ENCODE results near the gene LCN12.

DNA sequence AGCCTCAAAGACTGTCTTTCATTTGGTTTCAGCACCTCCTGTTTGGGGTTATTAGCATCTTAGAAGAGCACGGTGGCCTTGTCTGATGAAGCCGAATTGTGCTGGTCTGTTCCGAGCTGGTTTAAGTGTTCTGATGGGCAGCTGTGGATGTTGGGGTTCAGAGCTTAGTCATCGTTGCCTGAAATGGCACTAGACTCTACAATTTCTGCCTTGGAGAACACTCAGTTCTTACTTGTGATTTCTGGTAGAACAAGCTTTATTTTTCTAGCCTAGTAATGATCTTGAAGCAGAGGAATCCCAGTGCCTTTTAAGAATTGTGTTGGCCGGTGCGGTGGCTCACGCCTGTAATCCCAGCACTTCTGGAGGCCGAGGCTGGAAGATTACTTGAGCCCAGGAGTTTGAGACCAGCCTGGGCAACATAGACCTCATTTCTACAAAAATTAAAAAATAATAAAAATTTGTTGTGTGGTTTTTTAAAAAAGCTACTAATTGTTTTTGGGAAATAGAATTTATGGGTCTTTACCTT lies 15.4 kb upstream of the LCN12 start:
- TF ChIP-seq EZH2phosphoT487 (IDR thresholded peaks at IDR 0.05; ENCODE audit: borderline replicate concordance): no peak
- TF ChIP-seq SRF (IDR thresholded peaks at IDR 0.05; ENCODE audit: low read depth): no peak
- no peak for TF ChIP-seq EZH2 (IDR thresholded peaks at IDR 0.05)
- TF ChIP-seq, protein P1, sequence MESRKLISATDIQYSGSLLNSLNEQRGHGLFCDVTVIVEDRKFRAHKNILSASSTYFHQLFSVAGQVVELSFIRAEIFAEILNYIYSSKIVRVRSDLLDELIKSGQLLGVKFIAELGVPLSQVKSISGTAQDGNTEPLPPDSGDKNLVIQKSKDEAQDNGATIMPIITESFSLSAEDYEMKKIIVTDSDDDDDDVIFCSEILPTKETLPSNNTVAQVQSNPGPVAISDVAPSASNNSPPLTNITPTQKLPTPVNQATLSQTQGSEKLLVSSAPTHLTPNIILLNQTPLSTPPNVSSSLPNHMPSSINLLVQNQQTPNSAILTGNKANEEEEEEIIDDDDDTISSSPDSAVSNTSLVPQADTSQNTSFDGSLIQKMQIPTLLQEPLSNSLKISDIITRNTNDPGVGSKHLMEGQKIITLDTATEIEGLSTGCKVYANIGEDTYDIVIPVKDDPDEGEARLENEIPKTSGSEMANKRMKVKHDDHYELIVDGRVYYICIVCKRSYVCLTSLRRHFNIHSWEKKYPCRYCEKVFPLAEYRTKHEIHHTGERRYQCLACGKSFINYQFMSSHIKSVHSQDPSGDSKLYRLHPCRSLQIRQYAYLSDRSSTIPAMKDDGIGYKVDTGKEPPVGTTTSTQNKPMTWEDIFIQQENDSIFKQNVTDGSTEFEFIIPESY (IDR thresholded peaks at IDR 0.05; ENCODE audit: extremely low read depth, insufficient replicate concordance, low read length): no peak
- no peak for TF ChIP-seq CTCF (IDR thresholded peaks at IDR 0.05 in 2 of 3, conservative IDR thresholded peaks at IDR 0.05 in 1 of 3; ENCODE audit: borderline replicate concordance in 1 of 3, insufficient read depth in 1 of 3, low read depth in 2 of 3, low read length in 2 of 3)
- no peak for TF ChIP-seq CEBPB (IDR thresholded peaks at IDR 0.05; ENCODE audit: low read depth)
- TF ChIP-seq POLR2A (IDR thresholded peaks at IDR 0.05; ENCODE audit: borderline replicate concordance, extremely low read depth, insufficient read depth, insufficient read length): no peak
- TF ChIP-seq POLR2AphosphoS5 (IDR thresholded peaks at IDR 0.05; ENCODE audit: low read depth, low read length): no peak
- TF ChIP-seq, protein P2, sequence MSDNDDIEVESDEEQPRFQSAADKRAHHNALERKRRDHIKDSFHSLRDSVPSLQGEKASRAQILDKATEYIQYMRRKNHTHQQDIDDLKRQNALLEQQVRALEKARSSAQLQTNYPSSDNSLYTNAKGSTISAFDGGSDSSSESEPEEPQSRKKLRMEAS (IDR thresholded peaks at IDR 0.05): no peak
- no peak for TF ChIP-seq YY1 (IDR thresholded peaks at IDR 0.05; ENCODE audit: extremely low read depth, insufficient replicate concordance, low read depth, low read length)
- TF ChIP-seq ATF3 (IDR thresholded peaks at IDR 0.05): no peak
- no peak for TF ChIP-seq TCF7L2 (IDR thresholded peaks at IDR 0.05; ENCODE audit: borderline replicate concordance, extremely low read depth, insufficient read depth, insufficient read length)
- TF ChIP-seq, protein P3, sequence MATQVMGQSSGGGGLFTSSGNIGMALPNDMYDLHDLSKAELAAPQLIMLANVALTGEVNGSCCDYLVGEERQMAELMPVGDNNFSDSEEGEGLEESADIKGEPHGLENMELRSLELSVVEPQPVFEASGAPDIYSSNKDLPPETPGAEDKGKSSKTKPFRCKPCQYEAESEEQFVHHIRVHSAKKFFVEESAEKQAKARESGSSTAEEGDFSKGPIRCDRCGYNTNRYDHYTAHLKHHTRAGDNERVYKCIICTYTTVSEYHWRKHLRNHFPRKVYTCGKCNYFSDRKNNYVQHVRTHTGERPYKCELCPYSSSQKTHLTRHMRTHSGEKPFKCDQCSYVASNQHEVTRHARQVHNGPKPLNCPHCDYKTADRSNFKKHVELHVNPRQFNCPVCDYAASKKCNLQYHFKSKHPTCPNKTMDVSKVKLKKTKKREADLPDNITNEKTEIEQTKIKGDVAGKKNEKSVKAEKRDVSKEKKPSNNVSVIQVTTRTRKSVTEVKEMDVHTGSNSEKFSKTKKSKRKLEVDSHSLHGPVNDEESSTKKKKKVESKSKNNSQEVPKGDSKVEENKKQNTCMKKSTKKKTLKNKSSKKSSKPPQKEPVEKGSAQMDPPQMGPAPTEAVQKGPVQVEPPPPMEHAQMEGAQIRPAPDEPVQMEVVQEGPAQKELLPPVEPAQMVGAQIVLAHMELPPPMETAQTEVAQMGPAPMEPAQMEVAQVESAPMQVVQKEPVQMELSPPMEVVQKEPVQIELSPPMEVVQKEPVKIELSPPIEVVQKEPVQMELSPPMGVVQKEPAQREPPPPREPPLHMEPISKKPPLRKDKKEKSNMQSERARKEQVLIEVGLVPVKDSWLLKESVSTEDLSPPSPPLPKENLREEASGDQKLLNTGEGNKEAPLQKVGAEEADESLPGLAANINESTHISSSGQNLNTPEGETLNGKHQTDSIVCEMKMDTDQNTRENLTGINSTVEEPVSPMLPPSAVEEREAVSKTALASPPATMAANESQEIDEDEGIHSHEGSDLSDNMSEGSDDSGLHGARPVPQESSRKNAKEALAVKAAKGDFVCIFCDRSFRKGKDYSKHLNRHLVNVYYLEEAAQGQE (IDR thresholded peaks at IDR 0.05; ENCODE audit: low read depth): no peak
